ENCODE data around the gene FAM167B. TPM values are rescaled to one million over a fixed set of nuclear protein-coding genes. Genes with fewer than 3 reads are reported as not detected.
"Not testable (repeated sequence)": the region's sequence is repeated elsewhere in the genome, so short reads cannot be mapped to it uniquely, and the experiment has no call there.

Gene FAM167B
- total RNA-seq, 1 experiment from 2014 or later, result 0.24 TPM

DNA sequence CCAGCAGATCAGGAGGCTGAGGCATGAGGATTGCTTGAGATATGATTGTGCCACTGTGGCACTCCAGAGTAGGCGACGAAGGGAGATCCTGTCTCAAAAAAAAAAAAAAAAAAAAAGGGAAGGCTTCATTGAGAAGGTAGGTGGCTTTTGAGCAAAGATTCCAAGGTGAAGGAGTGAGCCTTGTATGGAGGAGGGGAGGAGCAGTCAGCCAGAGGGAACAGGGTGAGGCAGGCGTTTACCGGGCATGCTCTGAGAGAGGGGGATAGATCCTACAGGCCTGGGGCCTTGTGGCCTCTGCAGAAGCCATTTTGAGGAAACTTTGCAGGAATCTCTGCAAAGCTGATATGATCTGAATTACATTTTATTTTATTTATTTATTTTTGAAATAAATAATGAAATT lies 39.7 kb downstream of the FAM167B start:
- no peak overlapping the region for H3K4me3 ChIP-seq
- DNase-seq (ENCODE audit: low read depth in 1 of 2, low spot score in 2 of 2), result no peak
- H3K27ac ChIP-seq, result no peak overlapping the region
- no peaks in the 10 kb centered on the region for H3K9me3 ChIP-seq (replicated peaks)
- no peaks in the 10 kb centered on the region for H3K36me3 ChIP-seq
- peaks cover 11% of the 10 kb centered on the region for H3K4me1 ChIP-seq (replicated peaks)
- no peaks in the 10 kb centered on the region for H3K27me3 ChIP-seq (replicated peaks)

DNA sequence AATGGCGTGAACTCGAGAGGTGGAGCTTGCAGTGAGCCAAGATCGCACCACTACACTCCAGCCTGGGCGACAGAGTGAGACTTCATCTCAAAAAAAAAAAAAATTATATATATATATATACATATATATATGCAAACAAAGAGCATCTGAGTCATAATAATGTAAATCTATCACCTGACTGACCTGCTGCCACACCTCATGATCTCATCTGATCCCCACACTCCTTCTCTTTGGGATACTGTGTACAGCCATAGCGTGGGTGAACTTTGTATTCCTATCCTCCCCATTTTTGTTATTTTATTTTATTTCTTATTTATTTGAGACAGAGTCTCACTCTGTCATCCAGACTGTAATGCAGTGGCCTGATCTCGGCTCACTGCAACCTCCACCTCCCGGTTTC lies 42.2 kb downstream of the FAM167B start:
- peaks cover 17% of the 10 kb centered on the region for H3K4me1 ChIP-seq (replicated peaks)
- H3K9me3 ChIP-seq (replicated peaks), result no peaks in the 10 kb centered on the region
- peaks cover 19% of the 10 kb centered on the region for H3K36me3 ChIP-seq
- H3K27ac ChIP-seq, result no peak overlapping the region
- H3K27me3 ChIP-seq (replicated peaks), result no peaks in the 10 kb centered on the region
- H3K4me3 ChIP-seq, result no peak overlapping the region
- DNase-seq (ENCODE audit: low read depth in 1 of 2, low spot score in 2 of 2), result no peak

DNA sequence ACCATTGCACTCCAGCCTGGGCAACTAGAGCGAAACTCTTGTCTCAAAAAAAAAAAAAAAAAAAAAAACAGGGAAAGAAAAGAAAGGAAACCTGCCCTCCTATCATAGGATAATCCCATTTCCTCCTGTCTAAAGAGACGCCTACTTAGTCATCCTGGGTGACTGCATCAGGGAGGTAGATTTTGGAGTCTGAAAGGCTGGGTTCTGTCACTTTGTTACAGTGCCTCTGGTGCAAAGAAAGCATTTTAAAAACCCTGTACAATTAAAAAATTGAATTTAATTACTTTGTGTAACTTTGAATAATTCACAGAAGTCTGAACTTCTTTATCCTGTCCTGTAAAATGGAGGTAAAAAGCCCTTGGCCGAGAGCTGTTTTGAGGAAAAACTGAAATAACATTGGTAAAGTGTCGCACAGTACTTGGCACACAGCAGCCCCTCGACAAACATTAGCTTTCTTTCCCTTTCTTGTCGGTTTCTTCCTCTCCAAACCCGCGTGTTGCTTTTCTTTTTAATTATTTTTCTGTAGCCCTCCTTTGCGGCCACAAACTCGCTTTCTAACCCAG lies 44.2 kb downstream of the FAM167B start:
- peaks cover 28% of the 10 kb centered on the region for H3K36me3 ChIP-seq
- H3K27ac ChIP-seq, result peak overlapping the region; percentile 67
- peak overlapping the region; percentile 85 for H3K4me3 ChIP-seq
- peak; percentile 51 to 55 for DNase-seq (ENCODE audit: low read depth in 1 of 2, low spot score in 2 of 2)
- peaks cover 17% of the 10 kb centered on the region for H3K4me1 ChIP-seq (replicated peaks)
- H3K9me3 ChIP-seq (replicated peaks), result no peaks in the 10 kb centered on the region
- no peaks in the 10 kb centered on the region for H3K27me3 ChIP-seq (replicated peaks)

DNA sequence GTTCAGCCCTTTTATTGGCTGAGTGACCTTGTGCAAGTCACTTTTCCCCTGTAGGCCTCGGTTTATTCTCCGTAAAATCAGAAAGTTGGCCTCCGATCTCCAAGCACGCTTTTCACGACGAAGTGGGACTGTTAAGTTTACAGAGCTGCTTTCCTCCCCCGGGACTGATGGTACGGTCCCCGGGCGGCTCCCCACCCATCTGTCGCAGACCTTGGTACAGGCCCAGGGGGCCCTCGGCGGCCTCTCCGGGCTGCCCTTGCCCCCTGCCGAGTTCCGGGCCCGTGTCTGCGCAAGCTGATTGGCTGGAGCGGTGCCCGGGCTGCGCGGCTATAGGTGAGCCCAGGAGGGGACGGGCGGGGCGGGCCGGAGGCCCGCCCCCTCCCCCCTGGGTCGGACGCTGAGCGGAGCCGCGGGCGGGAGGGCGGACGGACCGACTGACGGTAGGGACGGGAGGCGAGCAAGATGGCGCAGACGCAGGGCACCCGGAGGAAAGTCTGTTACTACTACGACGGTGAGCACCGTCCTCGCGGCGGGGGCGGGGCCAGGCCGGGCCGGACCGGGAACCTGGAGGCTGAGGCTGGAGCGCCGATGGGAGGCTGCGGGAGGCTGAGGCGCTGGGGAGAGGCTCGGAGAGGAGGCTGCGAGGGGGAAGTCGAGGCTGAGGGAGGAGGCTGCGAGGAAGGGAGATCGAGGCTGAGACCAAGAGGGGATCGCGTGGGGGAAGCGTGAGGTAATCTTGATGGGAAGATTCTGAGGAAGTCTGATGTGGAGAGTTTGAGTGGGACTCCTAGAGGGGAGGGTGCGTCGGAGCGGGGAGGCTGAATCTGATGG lies 44.9 kb downstream of the FAM167B start, which contains the start of gene HDAC1:
TSS of gene HDAC1 (plus strand) at position 376 of the 831 bp plus-strand sequence. CDS start at position 463, 87 bp downstream.
- no peaks in the 10 kb centered on the region for H3K9me3 ChIP-seq (replicated peaks)
- peak; percentile 98 to 99 for DNase-seq (ENCODE audit: low read depth in 1 of 2, low spot score in 2 of 2)

DNA sequence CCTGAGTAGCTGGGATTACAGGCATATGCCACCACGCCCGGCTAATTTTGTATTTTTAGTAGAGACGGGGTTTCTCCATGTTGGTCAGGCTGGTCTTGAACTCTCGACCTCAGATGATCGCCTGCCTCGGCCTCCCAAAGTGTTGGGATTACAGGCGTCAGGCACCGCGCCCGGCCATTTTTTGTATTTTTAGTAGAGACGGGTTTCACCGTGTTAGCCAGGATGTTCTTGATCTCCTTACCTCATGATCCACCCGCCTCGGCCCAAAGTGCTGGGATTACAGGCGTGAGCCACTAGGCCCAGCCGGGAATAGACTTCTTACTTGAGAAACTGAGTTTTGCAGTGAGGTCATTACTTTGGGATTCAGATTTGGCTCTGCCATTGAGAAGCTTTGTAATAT lies 51.2 kb downstream of the FAM167B start:
- not testable (repeated sequence) for H3K4me1 ChIP-seq (replicated peaks); H3K4me3 ChIP-seq; H3K27ac ChIP-seq; H3K27me3 ChIP-seq (replicated peaks); DNase-seq (ENCODE audit: low read depth in 1 of 2, low spot score in 2 of 2); H3K9me3 ChIP-seq (replicated peaks)
- H3K36me3 ChIP-seq, result peaks cover 54% of the 10 kb centered on the region

More for the DNA sequence above, 44.9 kb downstream of the FAM167B start, which contains the start of gene HDAC1:
- H3K4me3 ChIP-seq, result peak within 1 kb of the TSS; percentile 85
- H3K27ac ChIP-seq, result peak within 1 kb of the TSS; percentile 67
- peaks cover 28% of the 10 kb centered on the region for H3K36me3 ChIP-seq
- no peaks in the 10 kb centered on the region for H3K27me3 ChIP-seq (replicated peaks)
- H3K4me1 ChIP-seq (replicated peaks), result peaks cover 17% of the 10 kb centered on the region

Other genes starting within 250 kb of the FAM167B start
- gene KHDRBS1, start 233.4 kb upstream of the FAM167B start, total RNA-seq (2014; rRNA removed; shearing (Covaris generic)), result 61.1 and 74.6 TPM in 2 replicates
- gene TMEM39B, start 174.3 kb upstream of the FAM167B start, total RNA-seq (2014; rRNA removed; shearing (Covaris generic)), result 2.9 and 5.8 TPM in 2 replicates
- gene KPNA6, start 139.2 kb upstream of the FAM167B start, total RNA-seq (2014; rRNA removed; shearing (Covaris generic)), result 45.4 and 54.4 TPM in 2 replicates
- 65.4 and 101 TPM in 2 replicates for gene TXLNA, start 67.5 kb upstream of the FAM167B start, total RNA-seq (2014; rRNA removed; shearing (Covaris generic))
- gene CCDC28B, start 46.6 kb upstream of the FAM167B start, total RNA-seq (2014; rRNA removed; shearing (Covaris generic)), result 22.1 and 38.9 TPM in 2 replicates
- gene IQCC, start 41.6 kb upstream of the FAM167B start, total RNA-seq (2014; rRNA removed; shearing (Covaris generic)), result 4.4 and 5.6 TPM in 2 replicates
- not detected in 2 replicates for gene DCDC2B, start 38.1 kb upstream of the FAM167B start, total RNA-seq (2014; rRNA removed; shearing (Covaris generic))
- gene TMEM234, start 24.9 kb upstream of the FAM167B start, total RNA-seq (2014; rRNA removed; shearing (Covaris generic)), result 9.2 and 13.5 TPM in 2 replicates
- gene EIF3I, start 24.8 kb upstream of the FAM167B start, total RNA-seq (2014; rRNA removed; shearing (Covaris generic)), result 424 and 465 TPM in 2 replicates
- not detected in 2 replicates for gene LCK, start 4.0 kb downstream of the FAM167B start, total RNA-seq (2014; rRNA removed; shearing (Covaris generic))
- gene HDAC1, start 44.9 kb downstream of the FAM167B start, total RNA-seq (2014; rRNA removed; shearing (Covaris generic)), result 144 and 191 TPM in 2 replicates
- gene MARCKSL1, start 89.0 kb downstream of the FAM167B start, total RNA-seq (2014; rRNA removed; shearing (Covaris generic)), result 53.7 and 67.1 TPM in 2 replicates
- 0.28 and 0.74 TPM in 2 replicates for gene FAM229A, start 115.3 kb downstream of the FAM167B start, total RNA-seq (2014; rRNA removed; shearing (Covaris generic))
- not detected in 2 replicates for gene TSSK3, start 115.3 kb downstream of the FAM167B start, total RNA-seq (2014; rRNA removed; shearing (Covaris generic))
- 55.5 and 71.1 TPM in 2 replicates for gene BSDC1, start 147.2 kb downstream of the FAM167B start, total RNA-seq (2014; rRNA removed; shearing (Covaris generic))
- gene ZBTB8B, start 217.8 kb downstream of the FAM167B start, total RNA-seq (2014; rRNA removed; shearing (Covaris generic)), result not detected in 2 replicates